GM18907 (cell line): ENCODE measurements around the gene PCDHB2.
"Not testable (repeated sequence)": the region's sequence is repeated elsewhere in the genome, so short reads cannot be mapped to it uniquely, and the experiment has no call there.

Source experiments
- ATAC-seq: cut with Tn5 transposase; IDR thresholded peaks from one replicate; pipeline ENCODE4 v1.9.1; 2021; ENCODE audit warnings: mild to moderate bottlenecking, moderate library complexity; ENCODE audit not compliant: unreplicated experiment

The PCDHB2 gene

GRCh38 chr5:141094481-141095262 lies at the start of gene PCDHB2:
Gene PCDHB2, plus strand, starts transcription at chr5:141094615. Its CDS starts 176 bp downstream, at chr5:141094791.
- ATAC-seq = no peak

GRCh38 chr5:141050622-141051520 lies 43.5 kb upstream of the PCDHB2 start, which contains the start of gene PCDHB1:
Gene PCDHB1, plus strand, starts transcription at chr5:141051374. Its CDS starts 97 bp downstream, at chr5:141051471.
- no peak for ATAC-seq

GRCh38 chr5:141051521-141051866 lies 42.9 kb upstream of the PCDHB2 start:
- ATAC-seq = no peak

DNA sequence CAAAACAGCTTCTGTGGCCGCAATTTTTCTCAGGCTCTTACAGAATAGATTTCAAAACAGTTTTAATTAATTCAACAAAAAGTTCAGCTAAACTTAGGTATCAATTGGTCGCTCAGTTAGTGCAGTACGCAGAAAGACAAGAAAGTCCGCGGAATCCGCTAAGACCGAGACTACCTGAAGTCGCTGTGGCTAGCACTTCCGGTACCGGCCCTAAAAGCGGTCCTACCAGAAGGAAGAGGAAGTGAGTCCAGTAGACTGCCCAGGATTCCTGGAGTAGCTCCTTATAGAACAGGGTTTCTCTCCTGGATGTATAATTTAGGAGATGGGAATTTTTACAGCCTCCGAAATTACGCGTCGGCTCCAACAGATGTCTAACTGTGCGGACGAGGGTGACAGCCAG lies 16.6 kb upstream of the PCDHB2 start:
- no peak for ATAC-seq

DNA sequence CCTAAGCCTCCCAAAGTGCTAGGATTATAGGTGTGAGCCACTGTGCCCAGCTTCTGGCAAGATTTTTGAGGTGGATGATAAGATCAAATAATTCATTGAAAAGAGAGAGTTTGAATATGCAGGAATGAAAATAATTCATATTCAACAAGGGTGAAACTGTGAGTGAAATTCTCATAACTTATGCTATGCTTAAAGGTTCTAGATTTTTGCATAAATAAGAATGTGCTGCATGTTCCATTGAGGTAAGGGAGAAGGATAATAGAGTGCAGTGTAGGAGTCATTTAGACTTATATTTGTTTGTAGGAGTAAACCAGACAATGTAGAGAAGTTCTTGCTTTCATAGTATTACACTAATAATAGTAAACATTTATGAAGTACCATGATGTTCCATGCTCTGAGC lies 12.2 kb upstream of the PCDHB2 start:
- ATAC-seq = no peak

GRCh38 chr5:141084487-141084989 lies 9.9 kb upstream of the PCDHB2 start:
- ATAC-seq = peak; percentile 68

GRCh38 chr5:141095263-141095641 lies 837 bp downstream of the PCDHB2 start:
- ATAC-seq = no peak

- ATAC-seq = not testable (repeated sequence)
Measured at GRCh38 chr5:141096181-141096580, 1.8 kb downstream of the PCDHB2 start.

GRCh38 chr5:141096586-141096985 lies 2.2 kb downstream of the PCDHB2 start:
- ATAC-seq = not testable (repeated sequence)

GRCh38 chr5:141100243-141100805 lies 5.9 kb downstream of the PCDHB2 start, which contains the start of gene PCDHB3:
Gene PCDHB3, plus strand, starts transcription at chr5:141100473. Its CDS starts 177 bp downstream, at chr5:141100650.
- no peak for ATAC-seq

GRCh38 chr5:141101059-141101458 lies 6.6 kb downstream of the PCDHB2 start:
- no peak for ATAC-seq

GRCh38 chr5:141102070-141102469 lies 7.7 kb downstream of the PCDHB2 start:
- not testable (repeated sequence) for ATAC-seq

DNA sequence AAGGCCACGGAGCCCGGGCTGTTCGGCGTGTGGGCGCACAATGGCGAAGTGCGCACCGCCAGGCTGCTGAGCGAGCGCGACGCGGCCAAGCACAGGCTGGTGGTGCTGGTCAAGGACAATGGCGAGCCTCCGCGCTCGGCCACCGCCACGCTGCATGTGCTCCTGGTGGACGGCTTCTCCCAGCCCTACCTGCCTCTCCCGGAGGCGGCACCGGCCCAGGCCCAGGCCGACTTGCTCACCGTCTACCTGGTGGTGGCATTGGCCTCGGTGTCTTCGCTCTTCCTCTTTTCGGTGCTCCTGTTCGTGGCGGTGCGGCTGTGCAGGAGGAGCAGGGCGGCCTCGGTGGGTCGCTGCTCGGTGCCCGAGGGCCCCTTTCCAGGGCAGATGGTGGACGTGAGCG lies 8.1 kb downstream of the PCDHB2 start:
- not testable (repeated sequence) for ATAC-seq

GRCh38 chr5:141105350-141105749 lies 10.9 kb downstream of the PCDHB2 start:
- ATAC-seq = no peak

- no peak for ATAC-seq
Measured at GRCh38 chr5:141119250-141119649, 24.8 kb downstream of the PCDHB2 start.

GRCh38 chr5:141121563-141121962 lies 27.1 kb downstream of the PCDHB2 start, which contains the start of gene PCDHB4:
Gene PCDHB4, plus strand, starts transcription at chr5:141121818. Its CDS starts 181 bp downstream, at chr5:141121999.
- ATAC-seq = no peak

DNA sequence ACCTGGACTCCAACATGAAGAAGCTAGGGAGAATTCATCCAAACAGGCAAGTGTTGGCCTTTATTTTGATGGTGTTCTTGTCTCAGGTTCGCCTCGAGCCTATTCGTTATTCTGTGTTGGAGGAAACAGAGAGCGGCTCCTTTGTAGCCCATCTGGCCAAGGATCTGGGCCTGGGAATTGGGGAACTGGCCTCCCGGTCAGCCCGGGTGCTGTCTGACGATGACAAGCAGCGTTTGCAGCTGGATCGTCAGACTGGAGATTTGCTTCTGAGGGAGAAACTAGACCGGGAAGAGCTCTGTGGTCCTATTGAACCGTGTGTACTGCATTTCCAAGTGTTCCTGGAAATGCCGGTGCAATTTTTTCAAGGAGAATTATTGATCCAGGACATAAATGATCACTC lies 27.6 kb downstream of the PCDHB2 start:
- ATAC-seq = no peak

DNA sequence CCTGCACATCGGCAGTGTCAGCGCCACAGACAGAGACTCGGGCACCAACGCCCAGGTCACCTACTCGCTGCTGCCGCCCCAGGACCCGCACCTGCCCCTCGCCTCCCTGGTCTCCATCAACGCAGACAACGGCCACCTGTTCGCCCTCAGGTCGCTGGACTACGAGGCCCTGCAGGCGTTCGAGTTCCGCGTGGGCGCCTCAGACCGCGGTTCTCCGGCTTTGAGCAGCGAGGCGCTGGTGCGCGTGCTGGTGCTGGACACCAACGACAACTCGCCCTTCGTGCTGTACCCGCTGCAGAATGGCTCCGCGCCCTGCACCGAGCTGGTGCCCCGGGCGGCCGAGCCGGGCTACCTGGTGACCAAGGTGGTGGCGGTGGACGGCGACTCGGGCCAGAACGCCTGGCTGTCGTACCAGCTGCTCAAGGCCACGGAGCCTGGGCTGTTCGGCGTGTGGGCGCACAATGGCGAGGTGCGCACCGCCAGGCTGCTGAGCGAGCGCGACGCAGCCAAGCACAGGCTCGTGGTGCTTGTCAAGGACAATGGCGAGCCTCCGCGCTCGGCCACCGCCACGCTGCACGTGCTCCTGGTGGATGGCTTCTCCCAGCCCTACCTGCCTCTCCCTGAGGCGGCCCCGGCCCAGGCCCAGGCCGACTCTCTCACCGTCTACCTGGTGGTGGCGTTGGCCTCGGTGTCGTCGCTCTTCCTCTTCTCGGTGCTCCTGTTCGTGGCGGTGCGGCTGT lies 29.2 kb downstream of the PCDHB2 start:
- not testable (repeated sequence) for ATAC-seq

DNA sequence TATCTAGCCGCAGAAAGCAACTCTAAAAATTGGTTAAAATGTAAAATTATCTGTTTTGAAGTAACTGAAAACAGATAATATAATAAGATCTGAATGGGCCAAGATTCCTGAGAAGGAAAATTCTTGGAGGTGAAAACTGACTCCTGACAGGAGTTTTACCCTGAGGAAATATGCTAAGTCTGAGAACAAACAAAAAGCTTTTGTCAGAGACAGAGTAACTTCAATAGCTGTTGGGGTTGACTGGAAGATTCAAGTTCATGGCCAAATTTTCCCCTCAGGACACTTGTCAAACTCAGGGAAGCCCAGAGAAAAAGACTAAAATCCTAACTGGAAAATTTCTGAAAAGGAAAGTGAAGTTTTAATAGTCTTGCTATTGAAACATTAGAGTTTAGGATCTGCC lies 32.9 kb downstream of the PCDHB2 start:
- ATAC-seq = no peak

GRCh38 chr5:141135030-141135717 lies 40.8 kb downstream of the PCDHB2 start, which contains the start of gene PCDHB5:
Gene PCDHB5, plus strand, starts transcription at chr5:141135206. Its CDS starts 229 bp downstream, at chr5:141135435.
- ATAC-seq = no peak
